IMR-90 (cell line): ENCODE results near the gene ZC3H12D. TPM values are rescaled to one million over a fixed set of nuclear protein-coding genes. Genes with fewer than 3 reads are reported as not detected.

Experiments used
- ATAC-seq: fragments of 200-7000 bp; cut with Tn5 transposase; 2 replicates; pipeline ENCODE4 v1.9.1; 2020; ENCODE audit warnings: low read depth, mild to moderate bottlenecking, moderate library complexity
- BruUV-seq: library from RNA; stranded (reverse); fragments of 400-500 nt; replicated peaks from 2 replicates; lab custom pipeline; 2021; lab: Mats Ljungman, UMichigan
- CTCF ChIA-PET: fragments of 300-600 bp; formaldehyde crosslinking; extraction: SDS; loops from one replicate; lab custom pipeline; 2021; ENCODE audit warnings: antibody characterized with exemption; lab: Yijun Ruan, JAX
- POLR2A ChIA-PET: fragments of 300-600 bp; sonication (Branson Sonifier 250); formaldehyde crosslinking; loops from one replicate; lab custom pipeline; 2022; ENCODE audit warnings: antibody characterized with exemption; ENCODE audit not compliant: unreplicated experiment; lab: Charles Lee
- DNase-seq: peaks from one replicate; pipeline ENCODE4 v3.0.0; 2013
- H2AFZ ChIP-seq: replicated peaks from 2 replicates; pipeline ENCODE3; 2013; ENCODE audit warnings: low read length, mild to moderate bottlenecking; ENCODE audit not compliant: poor library complexity
- H2AK5ac ChIP-seq: 2 replicates; pipeline ENCODE4 v1.6.1; 2013; ENCODE audit warnings: low read depth, low read length, inconsistent platforms
- H2AK9ac ChIP-seq: replicated peaks from 2 replicates; pipeline ENCODE3; 2013; ENCODE audit warnings: mild to moderate bottlenecking, low read depth, low read length, moderate library complexity; ENCODE audit not compliant: poor library complexity
- H2BK120ac ChIP-seq: 2 replicates; pipeline ENCODE4 v1.6.1; 2013; ENCODE audit warnings: low read depth, low read length, inconsistent platforms
- H2BK15ac ChIP-seq: 3 replicates; pipeline ENCODE4 v1.6.1; 2013; ENCODE audit warnings: low read depth, low read length, inconsistent platforms
- H2BK20ac ChIP-seq: 2 replicates; pipeline ENCODE4 v1.6.1; 2013; ENCODE audit warnings: low read depth, mild to moderate bottlenecking, inconsistent platforms, low read length, moderate library complexity
- H2BK5ac ChIP-seq: 2 replicates; pipeline ENCODE4 v1.6.1; 2013; ENCODE audit warnings: mild to moderate bottlenecking, low read depth, low read length, inconsistent platforms; ENCODE audit not compliant: poor library complexity, severe bottlenecking
- H3K14ac ChIP-seq: replicated peaks from 2 replicates; pipeline ENCODE4 v1.6.1; 2013; ENCODE audit warnings: low read depth, low read length, inconsistent platforms
- H3K18ac ChIP-seq: 2 replicates; pipeline ENCODE4 v1.6.1; 2013; ENCODE audit warnings: low read depth, low read length, control low read depth
- H3K23ac ChIP-seq: 2 replicates; pipeline ENCODE4 v1.6.1; 2013; ENCODE audit warnings: low read depth, low read length, inconsistent platforms
- H3K27ac ChIP-seq: 2 replicates; pipeline ENCODE4 v1.5.1; 2013; ENCODE audit warnings: mild to moderate bottlenecking, control low read depth, low read length; ENCODE audit not compliant: insufficient read depth
- H3K27me3 ChIP-seq: 2 replicates; pipeline ENCODE4 v1.6.1; 2013; ENCODE audit warnings: low read length; ENCODE audit not compliant: control insufficient read depth, insufficient read depth
- H3K36me3 ChIP-seq: 2 replicates; pipeline ENCODE4 v1.6.1; 2013; ENCODE audit warnings: low read length, mixed read lengths; ENCODE audit not compliant: control insufficient read depth, insufficient read depth
- H3K4ac ChIP-seq: 2 replicates; pipeline ENCODE4 v1.6.1; 2013; ENCODE audit warnings: low read depth, low read length, inconsistent platforms
- H3K4me1 ChIP-seq: 2 replicates; pipeline ENCODE4 v1.6.1; 2013; ENCODE audit warnings: low read length, mixed read lengths; ENCODE audit not compliant: control insufficient read depth, insufficient read depth
- H3K4me2 ChIP-seq: 2 replicates; pipeline ENCODE4 v1.6.1; 2013; ENCODE audit warnings: low read depth, mild to moderate bottlenecking, control low read depth, low read length, moderate library complexity
- H3K4me3 ChIP-seq: 2 replicates; pipeline ENCODE4 v1.5.1; 2013; ENCODE audit warnings: low read depth, mild to moderate bottlenecking, control low read depth, low read length, moderate library complexity; ENCODE audit not compliant: insufficient read depth
- H3K56ac ChIP-seq: 2 replicates; pipeline ENCODE4 v1.6.1; 2013; ENCODE audit warnings: low read length, inconsistent platforms; ENCODE audit not compliant: insufficient read depth; ENCODE audit errors: extremely low read depth
- H3K79me1 ChIP-seq, 2 experiments: 2 replicates each; pipeline ENCODE4 v1.6.1; 2013; ENCODE audit warnings: low read length in 2 of 2, inconsistent platforms in 1 of 2, low read depth in 1 of 2
- H3K9ac ChIP-seq: 2 replicates; pipeline ENCODE4 v1.6.1; 2013; ENCODE audit warnings: low read depth, low read length, control low read depth
- H3K9me1 ChIP-seq: 2 replicates; pipeline ENCODE4 v1.6.1; 2013; ENCODE audit warnings: low read length, inconsistent platforms; ENCODE audit not compliant: insufficient read depth
- H3K9me3 ChIP-seq: 2 replicates; pipeline ENCODE4 v1.6.1; 2013; ENCODE audit warnings: low read length; ENCODE audit not compliant: control insufficient read depth, insufficient read depth
- H4K20me1 ChIP-seq: 2 replicates; pipeline ENCODE4 v1.6.1; 2013; ENCODE audit warnings: low read length, inconsistent platforms; ENCODE audit not compliant: insufficient read depth
- H4K5ac ChIP-seq: 2 replicates; pipeline ENCODE4 v1.6.1; 2013; ENCODE audit warnings: mild to moderate bottlenecking, low read depth, low read length, control low read depth
- H4K8ac ChIP-seq, 2 experiments: 2 replicates each; pipeline ENCODE4 v1.6.1; 2013; ENCODE audit warnings: low read depth in 2 of 2, low read length in 2 of 2, control low read depth in 1 of 2, inconsistent platforms in 1 of 2
- H4K91ac ChIP-seq: 2 replicates; pipeline ENCODE4 v1.6.1; 2013; ENCODE audit warnings: low read depth, low read length, inconsistent platforms; ENCODE audit not compliant: insufficient read depth
- CTCF ChIP-seq: conservative IDR thresholded peaks from 2 replicates; pipeline ENCODE4 v1.5.1; 2012; ENCODE audit warnings: mild to moderate bottlenecking, low read depth, low read length, improper control_type of control experiment
- ELK1 ChIP-seq: fragments of 150-350 bp; IDR thresholded peaks from 2 replicates; pipeline ENCODE4 v1.6.1; 2016; ENCODE audit warnings: low read depth, mild to moderate bottlenecking, low read length, moderate library complexity, borderline replicate concordance
- MAZ ChIP-seq: IDR thresholded peaks from 2 replicates; pipeline ENCODE4 v1.6.1; 2012; ENCODE audit warnings: low read depth, mild to moderate bottlenecking, low read length, improper control_type of control experiment, moderate library complexity, borderline replicate concordance
- NFE2L2 ChIP-seq: fragments of 150-350 bp; IDR thresholded peaks from 2 replicates; pipeline ENCODE4 v1.6.1; 2016; ENCODE audit warnings: low read depth, mild to moderate bottlenecking, low read length
- POLR2A ChIP-seq: IDR thresholded peaks from 2 replicates; pipeline ENCODE4 v1.6.1; 2012; ENCODE audit warnings: mild to moderate bottlenecking, low read depth, low read length
- RCOR1 ChIP-seq: IDR thresholded peaks from 2 replicates; pipeline ENCODE4 v1.6.1; 2012; ENCODE audit warnings: mild to moderate bottlenecking, low read length, improper control_type of control experiment; ENCODE audit not compliant: insufficient replicate concordance
- RFX5 ChIP-seq: IDR thresholded peaks from 2 replicates; pipeline ENCODE4 v1.8.0; 2012; ENCODE audit warnings: low read depth, mild to moderate bottlenecking, low read length, moderate library complexity
- SMC3 ChIP-seq: fragments of 150-350 bp; IDR thresholded peaks from 2 replicates; pipeline ENCODE4 v1.6.1; 2016; ENCODE audit warnings: low read depth, mild to moderate bottlenecking, antibody characterized with exemption, low read length, moderate library complexity
- USF2 ChIP-seq: fragments of 150-350 bp; IDR thresholded peaks from 2 replicates; pipeline ENCODE4 v1.6.1; 2017; ENCODE audit warnings: mild to moderate bottlenecking, antibody characterized with exemption, low read length, low read depth
- WGBS, 2 experiments: methylation state at CpG; one replicate each; pipeline versions ENCODE4 v1.1.5 to v1.1.7; 2013; ENCODE audit warnings: missing lambda C conversion rate in 2 of 2; ENCODE audit not compliant: insufficient read length in 1 of 2; ENCODE audit errors: extremely low coverage in 2 of 2; 5-methylcytosine and 5-hydroxymethylcytosine counted together
- dilution Hi-C: fragments of 300-500 bp; cut with HindIII; formaldehyde crosslinking; loops from one replicate; pipeline ENCODE4 v1.14.3; 2018; ENCODE audit warnings: low sequenced_read_pairs; ENCODE audit not compliant: unreplicated experiment
- in situ Hi-C: fragments of 300-500 bp; cut with MboI; formaldehyde crosslinking; loops from 3 replicates; pipeline ENCODE4 v1.14.3; 2019; ENCODE audit warnings: low sequenced_read_pairs, inconsistent platforms, mixed read lengths
- intact Hi-C: fragments of 100-400 bp; cut with micrococcal nuclease; formaldehyde crosslinking; loops from 2 replicates; pipeline ENCODE4 v1.10.0; 2022
- polyA plus RNA-seq, 3 experiments: library from polyadenylated mRNA; depleted of rRNA; stranded (reverse); fragments of >200 nt; gene quantifications; 2 replicates each; pipeline ENCODE4 v1.2.3, GENCODE V29; 2012; ENCODE audit warnings: low replicate concordance in 1 of 3
- total RNA-seq: library from RNA; depleted of rRNA; stranded (reverse); fragments of >200 nt; gene quantifications from 2 replicates; pipeline ENCODE4 v1.2.3, GENCODE V29; 2012

The ZC3H12D gene
- total and polyA plus RNA-seq, 2 of the 4 experiments (the other 2 are of a cell fraction), result under 0.01 to 0.12 TPM

DNA sequence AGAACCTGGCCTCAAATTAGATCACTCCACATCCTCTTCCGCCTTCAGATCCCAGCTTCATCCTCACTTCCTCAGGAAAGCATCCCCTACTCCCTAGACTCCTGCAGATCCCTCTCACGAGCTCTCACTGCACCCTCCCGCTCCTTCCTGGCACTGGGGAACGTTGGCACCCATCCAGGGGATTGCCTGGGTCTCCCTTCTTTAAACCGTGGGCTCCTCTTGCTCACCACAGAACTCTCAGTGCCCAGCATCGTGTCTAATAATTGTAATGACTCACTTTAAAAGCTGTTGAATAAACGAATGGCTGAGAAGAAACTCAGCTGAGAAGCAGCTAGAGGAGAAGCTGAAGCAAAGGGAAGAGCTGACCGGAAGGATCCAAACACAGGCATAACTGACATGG is 20.4 kb downstream of the ZC3H12D start:
- CTCF ChIA-PET, result no interaction called here
- Histone ChIP-seq H3K56ac (no peak overlapping the region), H3K36me3 (no peaks in the 10 kb centered on the region), H3K4ac (peak overlapping the region; percentile 16; the same call in 1 of the 2 replicates), H3K23ac (no peak overlapping the region), H3K4me2 (no peak overlapping the region), H2AK5ac (peak overlapping the region; percentile 23; the same call in 1 of the 2 replicates), H3K4me3 (no peak overlapping the region), H4K5ac (no peak overlapping the region), H3K9me1 (0 out of 2 replicates have a peak, but pooled peaks cover 4% of the 10 kb centered on the region), H3K9ac (no peak overlapping the region), H3K18ac (no peak overlapping the region; the same call in 1 of the 2 replicates), H3K79me1 (no peaks in the 10 kb centered on the region), H2AK9ac (no peak overlapping the region), H3K9me3 (no peaks in the 10 kb centered on the region), H4K91ac (no peak overlapping the region), H2BK15ac (no peak overlapping the region), H2BK5ac (no peak overlapping the region), H4K20me1 (no peaks in the 10 kb centered on the region), H2BK20ac (no peak overlapping the region), H2BK120ac (no peak overlapping the region), H4K8ac (no peak overlapping the region), H2AFZ (peak overlapping the region; percentile 28), H3K14ac (0 out of 2 replicates have a peak overlapping the region, but pooled peaks have one; percentile 13), H3K4me1 (peaks cover 8% of the 10 kb centered on the region), H3K27me3 (peaks cover 6% of the 10 kb centered on the region; the same call in 1 of the 2 replicates), H3K27ac (no peak overlapping the region)
- no TSS peak for BruUV-seq
- peak; percentile 18; the same call in 1 of the 2 replicates for ATAC-seq
- POLR2A ChIA-PET, result no interaction called here
- 50% methylated on average over 2 of the region's 8 CpGs; no CpG with 5 or more reads in 1 of the 2 experiments for WGBS, 2 experiments
- in situ Hi-C loops (no loop called here), dilution Hi-C loops (no loop called here), intact Hi-C loops (no loop called here)
- TF ChIP-seq RFX5 (no peak), SMC3 (no peak), MAZ (no peak), USF2 (no peak), CTCF (no peak), RCOR1 (no peak), ELK1 (no peak), NFE2L2 (no peak), POLR2A (no peak)
- no peak for DNase-seq
